Right atrium auricular region (tissue), 2 donors: Measurements from ENCODE around the gene OCLN. TPM values are rescaled to one million over a fixed set of nuclear protein-coding genes. Genes with fewer than 3 reads are reported as not detected.
"Not testable (repeated sequence)": the region's sequence is repeated elsewhere in the genome, so short reads cannot be mapped to it uniquely, and the experiment has no call there.

Source experiments
- DNase-seq: peaks from one replicate; pipeline ENCODE4 v3.0.0-alpha.2; 2019; ENCODE audit warnings: low spot score
- H3K27ac ChIP-seq, 2 donors: fragments of 200-600 bp; sonication (generic); 1 replicate in 1 of 2; 2 replicates in 1 of 2; pipeline ENCODE4 v1.5.1; 2016 to 2019
- H3K27me3 ChIP-seq, 2 donors: fragments of 200-600 bp; sonication (generic); one replicate each; pipeline versions ENCODE4 v1.5.1 to v1.6.0; 2017 to 2019
- H3K36me3 ChIP-seq: fragments of 200-600 bp; sonication (generic); one replicate; pipeline ENCODE4 v1.5.1; 2016
- H3K4me1 ChIP-seq, 2 donors: fragments of 200-600 bp; sonication (generic); one replicate each; pipeline versions ENCODE4 v1.5.1 to v1.6.0; 2017 to 2019
- H3K4me3 ChIP-seq, 2 donors: fragments of 200-600 bp; sonication (generic); 1 replicate in 1 of 2; 2 replicates in 1 of 2; pipeline ENCODE4 v1.5.1; 2017 to 2019; ENCODE audit warnings: mild to moderate bottlenecking in 1 of 2, moderate library complexity in 1 of 2
- H3K9me3 ChIP-seq, 2 donors: fragments of 200-600 bp; sonication (generic); one replicate each; pipeline ENCODE4 v1.5.1; 2019
- CTCF ChIP-seq, 2 donors: fragments of 200-600 bp; sonication (generic); IDR thresholded peaks; one replicate each; pipeline ENCODE4 v1.5.1; 2019; ENCODE audit warnings: antibody characterized with exemption in 2 of 2
- total RNA-seq, 2 donors: library from RNA; depleted of rRNA; stranded (reverse); fragments of >200 nt; gene quantifications; one replicate each; pipeline ENCODE4 v1.1.0, GENCODE V29; 2016

OCLN gene
- total RNA-seq, 2 donors from 2014 or later = 2.7 to 3.2 TPM

- Histone ChIP-seq H3K36me3 (no peaks in the 10 kb centered on the region), H3K27me3 (no peaks in the 10 kb centered on the region), H3K4me1 (no peaks in the 10 kb centered on the region), H3K9me3 (no peaks in the 10 kb centered on the region), H3K27ac (no peak overlapping the region), H3K4me3 (no peak overlapping the region)
- no peak for TF ChIP-seq CTCF (IDR thresholded peaks at IDR 0.05)
- DNase-seq = no peak
These were observed 24.0 kb upstream of the OCLN start for GRCh38 chr5:69468631-69469030.

- not testable (repeated sequence) for H3K27me3 ChIP-seq, H3K27ac ChIP-seq, H3K9me3 ChIP-seq, H3K4me3 ChIP-seq, H3K4me1 ChIP-seq, DNase-seq, H3K36me3 ChIP-seq
These were observed 21.1 kb upstream of the OCLN start for GRCh38 chr5:69471516-69471915.

- not testable (repeated sequence) for H3K27ac ChIP-seq, DNase-seq, H3K9me3 ChIP-seq, H3K27me3 ChIP-seq, H3K4me3 ChIP-seq, H3K4me1 ChIP-seq, H3K36me3 ChIP-seq
These were observed 20.0 kb upstream of the OCLN start for GRCh38 chr5:69472535-69473143.

GRCh38 chr5:69477170-69477569, 15.4 kb upstream of the OCLN start:
- Histone ChIP-seq H3K36me3 (no peaks in the 10 kb centered on the region), H3K4me1 (no peaks in the 10 kb centered on the region), H3K27ac (no peak overlapping the region), H3K4me3 (no peak overlapping the region), H3K27me3 (no peaks in the 10 kb centered on the region), H3K9me3 (no peaks in the 10 kb centered on the region)
- TF ChIP-seq CTCF (IDR thresholded peaks at IDR 0.05) = no peak
- no peak for DNase-seq

- not testable (repeated sequence) for H3K27ac ChIP-seq, H3K9me3 ChIP-seq, H3K4me1 ChIP-seq, H3K27me3 ChIP-seq, H3K36me3 ChIP-seq, DNase-seq, H3K4me3 ChIP-seq
These were observed 14.3 kb upstream of the OCLN start for GRCh38 chr5:69478296-69478695.

- H3K27ac ChIP-seq = no peak overlapping the region
- H3K4me1 ChIP-seq = no peaks in the 10 kb centered on the region
- DNase-seq = no peak
- H3K27me3 ChIP-seq = no peaks in the 10 kb centered on the region
- H3K36me3 ChIP-seq = no peaks in the 10 kb centered on the region
- no peak for TF ChIP-seq CTCF (IDR thresholded peaks at IDR 0.05)
- H3K4me3 ChIP-seq = no peak overlapping the region
- H3K9me3 ChIP-seq = no peaks in the 10 kb centered on the region
These were observed 7.7 kb upstream of the OCLN start for GRCh38 chr5:69484891-69485290.

- no peaks in the 10 kb centered on the region for H3K36me3 ChIP-seq
- H3K4me3 ChIP-seq = no peak overlapping the region
- H3K27me3 ChIP-seq = no peaks in the 10 kb centered on the region
- H3K9me3 ChIP-seq = no peaks in the 10 kb centered on the region
- no peak overlapping the region for H3K27ac ChIP-seq
- no peaks in the 10 kb centered on the region for H3K4me1 ChIP-seq
- DNase-seq = no peak
- TF ChIP-seq CTCF (IDR thresholded peaks at IDR 0.05) = no peak
These were observed 7.1 kb upstream of the OCLN start for GRCh38 chr5:69485471-69485870.
